GM12878 (cell line): ENCODE data around the gene NT5E. TPM values are rescaled to one million over a fixed set of nuclear protein-coding genes. Genes with fewer than 3 reads are reported as not detected.

Experiments
- ATAC-seq: fragments of 200-7000 bp; cut with Tn5 transposase; 3 replicates; pipeline ENCODE4 v1.9.1; 2020; ENCODE audit warnings: mild to moderate bottlenecking, moderate library complexity
- BruUV-seq: library from RNA; stranded (reverse); fragments of 400-500 nt; replicated peaks from 2 replicates; lab custom pipeline; 2021; lab: Mats Ljungman, UMichigan
- CTCF ChIA-PET: fragments of 300-600 bp; sonication (Branson Sonifier 250); formaldehyde crosslinking; extraction: SDS; loops from one replicate; lab custom pipeline; 2021; ENCODE audit warnings: inconsistent platforms; lab: Yijun Ruan, JAX
- POLR2A ChIA-PET: fragments of 350-600 bp; formaldehyde crosslinking; extraction: SDS; loops from one replicate; lab custom pipeline; 2021; ENCODE audit warnings: inconsistent platforms; lab: Charles Lee
- RAD21 ChIA-PET: fragments of 300-600 bp; sonication (Branson Sonifier 250); formaldehyde crosslinking; loops from one replicate; lab custom pipeline; 2023; ENCODE audit warnings: antibody characterized with exemption; ENCODE audit not compliant: unreplicated experiment; lab: Charles Lee
- SMC1A ChIA-PET: fragments of 300-600 bp; sonication (Branson Sonifier 250); formaldehyde crosslinking; loops from one replicate; lab custom pipeline; 2023; ENCODE audit not compliant: unreplicated experiment, uncharacterized antibody; lab: Charles Lee
- DNase-seq: peaks from one replicate; pipeline ENCODE4 v3.0.0-alpha.2; 2011; ENCODE audit warnings: low read depth, low spot score
- FAIRE-seq: peaks from 3 replicates; lab custom pipeline; 2011; peaks lifted over from hg19 to GRCh38; lab: Jason Lieb, UNC
- H2AFZ ChIP-seq: 2 replicates; pipeline ENCODE4 v1.6.0; 2011; ENCODE audit warnings: low read depth, low read length, control low read depth; ENCODE audit not compliant: control insufficient read depth
- H3K27ac ChIP-seq: 2 replicates; pipeline ENCODE4 v1.5.1; 2011; ENCODE audit warnings: control low read depth; ENCODE audit not compliant: control insufficient read depth, insufficient read depth
- H3K27me3 ChIP-seq, 2 experiments: replicated peaks in 1 of 2; 2 replicates each; pipeline versions ENCODE4 v1.6.0 to v1.6.1; 2011; ENCODE audit warnings: low read length in 1 of 2; ENCODE audit not compliant: control insufficient read depth in 2 of 2, insufficient read depth in 2 of 2
- H3K36me3 ChIP-seq, 2 experiments: 2 replicates each; pipeline ENCODE4 v1.5.1; 2011; ENCODE audit warnings: low read length in 1 of 2; ENCODE audit not compliant: control insufficient read depth in 2 of 2, insufficient read depth in 2 of 2
- H3K4me1 ChIP-seq: 2 replicates; pipeline ENCODE4 v1.6.1; 2011; ENCODE audit warnings: mild to moderate bottlenecking, low read length, moderate library complexity, mixed read lengths; ENCODE audit not compliant: control insufficient read depth, insufficient read depth
- H3K4me2 ChIP-seq: 2 replicates; pipeline ENCODE4 v1.6.0; 2011; ENCODE audit warnings: control low read depth; ENCODE audit not compliant: control insufficient read depth, insufficient read depth
- H3K4me3 ChIP-seq: fragments of 200-600 bp; sonication (generic); 2 replicates; pipeline ENCODE4 v1.5.1; 2016
- H3K79me2 ChIP-seq: 2 replicates; pipeline ENCODE4 v1.6.0; 2011; ENCODE audit warnings: low read length; ENCODE audit not compliant: control insufficient read depth, insufficient read depth
- H3K9ac ChIP-seq: 2 replicates; pipeline ENCODE4 v1.8.0; 2011; ENCODE audit warnings: low read length, control low read depth, mixed read lengths; ENCODE audit not compliant: control insufficient read depth, insufficient read depth
- H3K9me3 ChIP-seq: replicated peaks from 3 replicates; pipeline ENCODE4 v1.5.1; 2011; ENCODE audit warnings: mild to moderate bottlenecking, low read length; ENCODE audit not compliant: control insufficient read depth, insufficient read depth
- H4K20me1 ChIP-seq: 2 replicates; pipeline ENCODE4 v1.6.0; 2011; ENCODE audit not compliant: control insufficient read depth, insufficient read depth
- E2F4 ChIP-seq: IDR thresholded peaks from 2 replicates; pipeline ENCODE4 v1.6.1; 2012; ENCODE audit warnings: low read depth, low read length, improper control_type of control experiment
- NFYB ChIP-seq: IDR thresholded peaks from 2 replicates; pipeline ENCODE4 v1.6.1; 2011; ENCODE audit warnings: low read depth, mild to moderate bottlenecking, low read length, improper control_type of control experiment, moderate library complexity; ENCODE audit not compliant: insufficient read depth
- PAX8 ChIP-seq: fragments of 450-650 bp; IDR thresholded peaks from 2 replicates; pipeline ENCODE4 v1.6.1; 2017; ENCODE audit warnings: mild to moderate bottlenecking, moderate library complexity
- POLR2AphosphoS2 ChIP-seq: IDR thresholded peaks from 2 replicates; pipeline ENCODE4 v1.6.1; 2011; ENCODE audit warnings: low read depth, mild to moderate bottlenecking, low read length, improper control_type of control experiment, moderate library complexity
- RAD51 ChIP-seq: fragments of 450-650 bp; IDR thresholded peaks from 2 replicates; pipeline ENCODE4 v1.6.1; 2016; ENCODE audit warnings: moderate library complexity, mild to moderate bottlenecking, inconsistent platforms
- RB1 ChIP-seq: fragments of 450-650 bp; formaldehyde crosslinking; IDR thresholded peaks from 2 replicates; pipeline ENCODE4 v1.6.1; 2017; ENCODE audit warnings: mild to moderate bottlenecking, borderline replicate concordance
- RELA ChIP-seq: fragments of 450-650 bp; IDR thresholded peaks from 2 replicates; pipeline ENCODE4 v1.8.0; 2014; ENCODE audit warnings: borderline replicate concordance; ENCODE audit not compliant: partially characterized antibody
- WRNIP1 ChIP-seq: IDR thresholded peaks from 2 replicates; pipeline ENCODE4 v1.6.1; 2011; ENCODE audit warnings: low read depth, low read length, improper control_type of control experiment, borderline replicate concordance
- ZNF217 ChIP-seq: fragments of 450-650 bp; IDR thresholded peaks from 2 replicates; pipeline ENCODE4 v1.6.1; 2017; ENCODE audit warnings: antibody characterized with exemption, mild to moderate bottlenecking
- WGBS: methylation state at CpG from one replicate; pipeline ENCODE4 v1.1.6; 2016; ENCODE audit warnings: low lambda C conversion rate; ENCODE audit not compliant: insufficient replicate concordance, insufficient coverage; ENCODE audit errors: missing lambda C conversion rate; 5-methylcytosine and 5-hydroxymethylcytosine counted together
- in situ Hi-C: fragments of 300-500 bp; cut with MboI; formaldehyde crosslinking; loops from 9 replicates; pipeline ENCODE4 v1.14.3; 2018; ENCODE audit warnings: mixed read lengths
- intact Hi-C: fragments of 100-400 bp; cut with micrococcal nuclease; formaldehyde crosslinking; loops from one replicate; pipeline ENCODE4 v1.14.2; 2022; ENCODE audit not compliant: unreplicated experiment
- polyA plus RNA-seq, 11 experiments: library from polyadenylated mRNA; depleted of rRNA in 4 of 11; unstranded in 6 of 11; stranded (reverse) in 5 of 11; fragments of >200 nt; fragmentation: Nextera tagmentation in 4 of 11; fragmentation: Illumina TruSeq in 1 of 11; extraction: Ambion mirVana in 4 of 11; extraction: Trizol in 1 of 11; gene quantifications; 1 replicate in 1 of 11; 2 replicates in 10 of 11; pipeline versions ENCODE4 v1.2.1 to v1.2.3, GENCODE V29; 2011 to 2016; ENCODE audit warnings: inconsistent platforms in 2 of 11, missing spikeins in 2 of 11, low read depth in 1 of 11
- total RNA-seq, 4 experiments: library from RNA; depleted of rRNA in 3 of 4; stranded (reverse); fragments of >200 nt in 3 of 4; fragmentation: Illumina TruSeq in 1 of 4; extraction: Trizol in 1 of 4; gene quantifications; 2 replicates each; pipeline versions ENCODE4 v1.2.1 to v1.2.3, GENCODE V29; 2013 to 2021
- TF ChIP-seq, protein P1 (sequence below): IDR thresholded peaks from 2 replicates; pipeline ENCODE4 v1.6.1; 2012; ENCODE audit warnings: improper control_type of control experiment, low read depth, low read length; ENCODE audit not compliant: insufficient replicate concordance
- TF ChIP-seq, protein P2 (sequence below): IDR thresholded peaks from 2 replicates; pipeline ENCODE4 v1.6.1; 2012; ENCODE audit warnings: low read length, inconsistent platforms
- TF ChIP-seq, protein P3 (sequence below): fragments of 450-650 bp; formaldehyde crosslinking; IDR thresholded peaks from 2 replicates; pipeline ENCODE4 v1.4.0; 2022; ENCODE audit warnings: mild to moderate bottlenecking, moderate library complexity

Gene NT5E
- total and polyA plus RNA-seq, 10 of the 15 experiments (the other 5 are each of a cell fraction or from before 2014, with no cell fraction given): 1.9 to 9.7 (median 7.3) TPM

GRCh38 chr6:85496856-85497255 is 47.0 kb downstream of the NT5E start:
- H3K4me1 ChIP-seq: no peaks in the 10 kb centered on the region
- DNase-seq (no peak), FAIRE-seq (no peak), ATAC-seq (no peak)
- no peaks in the 10 kb centered on the region for H4K20me1 ChIP-seq
- H3K9me3 ChIP-seq: peaks cover 9% of the 10 kb centered on the region; the same call in 2 of the 3 replicates
- SMC1A ChIA-PET: interaction anchor here (0.7 to 6.5 kb wide), 2 partner anchors 12 to 16 kb away, joined by 3 to 59 read pairs; no protein-coding TSS in a partner anchor
- RAD21 ChIA-PET: no interaction called here
- WGBS: 96% methylated on average over 5 of the region's 5 CpGs
- intact Hi-C loops: no loop called here
- TF ChIP-seq RELA: no peak
- TF ChIP-seq, protein P1, sequence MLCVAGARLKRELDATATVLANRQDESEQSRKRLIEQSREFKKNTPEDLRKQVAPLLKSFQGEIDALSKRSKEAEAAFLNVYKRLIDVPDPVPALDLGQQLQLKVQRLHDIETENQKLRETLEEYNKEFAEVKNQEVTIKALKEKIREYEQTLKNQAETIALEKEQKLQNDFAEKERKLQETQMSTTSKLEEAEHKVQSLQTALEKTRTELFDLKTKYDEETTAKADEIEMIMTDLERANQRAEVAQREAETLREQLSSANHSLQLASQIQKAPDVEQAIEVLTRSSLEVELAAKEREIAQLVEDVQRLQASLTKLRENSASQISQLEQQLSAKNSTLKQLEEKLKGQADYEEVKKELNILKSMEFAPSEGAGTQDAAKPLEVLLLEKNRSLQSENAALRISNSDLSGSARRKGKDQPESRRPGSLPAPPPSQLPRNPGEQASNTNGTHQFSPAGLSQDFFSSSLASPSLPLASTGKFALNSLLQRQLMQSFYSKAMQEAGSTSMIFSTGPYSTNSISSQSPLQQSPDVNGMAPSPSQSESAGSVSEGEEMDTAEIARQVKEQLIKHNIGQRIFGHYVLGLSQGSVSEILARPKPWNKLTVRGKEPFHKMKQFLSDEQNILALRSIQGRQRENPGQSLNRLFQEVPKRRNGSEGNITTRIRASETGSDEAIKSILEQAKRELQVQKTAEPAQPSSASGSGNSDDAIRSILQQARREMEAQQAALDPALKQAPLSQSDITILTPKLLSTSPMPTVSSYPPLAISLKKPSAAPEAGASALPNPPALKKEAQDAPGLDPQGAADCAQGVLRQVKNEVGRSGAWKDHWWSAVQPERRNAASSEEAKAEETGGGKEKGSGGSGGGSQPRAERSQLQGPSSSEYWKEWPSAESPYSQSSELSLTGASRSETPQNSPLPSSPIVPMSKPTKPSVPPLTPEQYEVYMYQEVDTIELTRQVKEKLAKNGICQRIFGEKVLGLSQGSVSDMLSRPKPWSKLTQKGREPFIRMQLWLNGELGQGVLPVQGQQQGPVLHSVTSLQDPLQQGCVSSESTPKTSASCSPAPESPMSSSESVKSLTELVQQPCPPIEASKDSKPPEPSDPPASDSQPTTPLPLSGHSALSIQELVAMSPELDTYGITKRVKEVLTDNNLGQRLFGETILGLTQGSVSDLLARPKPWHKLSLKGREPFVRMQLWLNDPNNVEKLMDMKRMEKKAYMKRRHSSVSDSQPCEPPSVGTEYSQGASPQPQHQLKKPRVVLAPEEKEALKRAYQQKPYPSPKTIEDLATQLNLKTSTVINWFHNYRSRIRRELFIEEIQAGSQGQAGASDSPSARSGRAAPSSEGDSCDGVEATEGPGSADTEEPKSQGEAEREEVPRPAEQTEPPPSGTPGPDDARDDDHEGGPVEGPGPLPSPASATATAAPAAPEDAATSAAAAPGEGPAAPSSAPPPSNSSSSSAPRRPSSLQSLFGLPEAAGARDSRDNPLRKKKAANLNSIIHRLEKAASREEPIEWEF: no peak
- TF ChIP-seq, protein P2, sequence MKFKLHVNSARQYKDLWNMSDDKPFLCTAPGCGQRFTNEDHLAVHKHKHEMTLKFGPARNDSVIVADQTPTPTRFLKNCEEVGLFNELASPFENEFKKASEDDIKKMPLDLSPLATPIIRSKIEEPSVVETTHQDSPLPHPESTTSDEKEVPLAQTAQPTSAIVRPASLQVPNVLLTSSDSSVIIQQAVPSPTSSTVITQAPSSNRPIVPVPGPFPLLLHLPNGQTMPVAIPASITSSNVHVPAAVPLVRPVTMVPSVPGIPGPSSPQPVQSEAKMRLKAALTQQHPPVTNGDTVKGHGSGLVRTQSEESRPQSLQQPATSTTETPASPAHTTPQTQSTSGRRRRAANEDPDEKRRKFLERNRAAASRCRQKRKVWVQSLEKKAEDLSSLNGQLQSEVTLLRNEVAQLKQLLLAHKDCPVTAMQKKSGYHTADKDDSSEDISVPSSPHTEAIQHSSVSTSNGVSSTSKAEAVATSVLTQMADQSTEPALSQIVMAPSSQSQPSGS: no peak
- no peak for TF ChIP-seq ZNF217
- TF ChIP-seq, protein P3, sequence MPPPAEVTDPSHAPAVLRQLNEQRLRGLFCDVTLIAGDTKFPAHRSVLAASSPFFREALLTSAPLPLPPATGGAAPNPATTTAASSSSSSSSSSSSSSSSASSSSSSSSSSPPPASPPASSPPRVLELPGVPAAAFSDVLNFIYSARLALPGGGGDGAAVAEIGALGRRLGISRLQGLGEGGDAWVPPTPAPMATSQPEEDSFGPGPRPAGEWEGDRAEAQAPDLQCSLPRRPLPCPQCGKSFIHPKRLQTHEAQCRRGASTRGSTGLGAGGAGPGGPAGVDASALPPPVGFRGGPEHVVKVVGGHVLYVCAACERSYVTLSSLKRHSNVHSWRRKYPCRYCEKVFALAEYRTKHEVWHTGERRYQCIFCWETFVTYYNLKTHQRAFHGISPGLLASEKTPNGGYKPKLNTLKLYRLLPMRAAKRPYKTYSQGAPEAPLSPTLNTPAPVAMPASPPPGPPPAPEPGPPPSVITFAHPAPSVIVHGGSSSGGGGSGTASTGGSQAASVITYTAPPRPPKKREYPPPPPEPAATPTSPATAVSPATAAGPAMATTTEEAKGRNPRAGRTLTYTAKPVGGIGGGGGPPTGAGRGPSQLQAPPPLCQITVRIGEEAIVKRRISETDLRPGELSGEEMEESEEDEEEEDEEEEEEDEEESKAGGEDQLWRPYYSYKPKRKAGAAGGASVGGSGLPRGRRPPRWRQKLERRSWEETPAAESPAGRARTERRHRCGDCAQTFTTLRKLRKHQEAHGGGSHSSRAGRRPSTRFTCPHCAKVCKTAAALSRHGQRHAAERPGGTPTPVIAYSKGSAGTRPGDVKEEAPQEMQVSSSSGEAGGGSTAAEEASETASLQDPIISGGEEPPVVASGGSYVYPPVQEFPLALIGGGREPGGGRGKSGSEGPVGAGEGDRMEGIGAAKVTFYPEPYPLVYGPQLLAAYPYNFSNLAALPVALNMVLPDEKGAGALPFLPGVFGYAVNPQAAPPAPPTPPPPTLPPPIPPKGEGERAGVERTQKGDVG (CRISPR knock-in tag): no peak
- TF ChIP-seq RAD51: no peak
- TF ChIP-seq POLR2AphosphoS2: no peak
- no peak for TF ChIP-seq RB1
- TF ChIP-seq WRNIP1: no peak
- no peak for TF ChIP-seq PAX8
- TF ChIP-seq E2F4: no peak
- no peak for TF ChIP-seq NFYB
- H3K27me3 ChIP-seq: no peaks in the 10 kb centered on the region
- no TSS peak for BruUV-seq
- no peak overlapping the region for H3K27ac ChIP-seq
- in situ Hi-C loops: no loop called here
- H3K4me2 ChIP-seq: no peak overlapping the region
- CTCF ChIA-PET: interaction anchor here (9.2 kb wide), 1 partner anchor 14 kb away, joined by 73 read pairs; no protein-coding TSS in a partner anchor
- POLR2A ChIA-PET: no interaction called here
- H2AFZ ChIP-seq: no peak overlapping the region
- H3K79me2 ChIP-seq: no peaks in the 10 kb centered on the region
- H3K4me3 ChIP-seq: no peak overlapping the region
- no peaks in the 10 kb centered on the region for H3K36me3 ChIP-seq
- no peak overlapping the region for H3K9ac ChIP-seq
